DOHH2 (cell line): ENCODE results near the gene C10orf105.

Experiments used
- EZH2phosphoT487 ChIP-seq: fragments of 200-600 bp; sonication (generic); IDR thresholded peaks from 2 replicates; pipeline ENCODE4 v1.6.1; 2017; ENCODE audit warnings: borderline replicate concordance, mild to moderate bottlenecking, antibody characterized with exemption, low read length, moderate library complexity, mixed read lengths
- TF ChIP-seq, protein P1 (sequence below): fragments of 200-600 bp; sonication (generic); IDR thresholded peaks from one replicate; pipeline ENCODE4 v1.5.1; 2014; ENCODE audit warnings: antibody characterized with exemption, mild to moderate bottlenecking, low read depth, low read length; ENCODE audit not compliant: poor library complexity, severe bottlenecking

DNA sequence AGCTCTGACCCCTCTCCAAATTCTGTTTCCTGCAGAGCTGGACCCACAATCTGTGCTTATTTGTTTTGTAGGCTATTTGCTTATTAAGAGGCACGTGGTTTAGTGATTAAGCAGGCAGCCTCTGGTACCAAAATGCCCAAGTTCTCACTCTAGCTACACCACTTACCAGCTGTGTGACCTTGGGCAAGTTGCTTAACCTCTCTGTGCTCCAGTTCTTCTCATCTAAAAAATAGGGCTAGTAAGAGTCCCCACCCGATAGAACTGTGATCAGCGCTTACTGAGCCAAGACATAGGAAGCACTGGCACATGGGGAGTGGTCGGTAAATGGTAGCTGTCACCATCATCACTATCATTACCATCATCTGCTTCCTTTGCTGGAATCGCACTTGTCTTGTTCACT is 20.8 kb downstream of the C10orf105 start:
- TF ChIP-seq, protein P1, sequence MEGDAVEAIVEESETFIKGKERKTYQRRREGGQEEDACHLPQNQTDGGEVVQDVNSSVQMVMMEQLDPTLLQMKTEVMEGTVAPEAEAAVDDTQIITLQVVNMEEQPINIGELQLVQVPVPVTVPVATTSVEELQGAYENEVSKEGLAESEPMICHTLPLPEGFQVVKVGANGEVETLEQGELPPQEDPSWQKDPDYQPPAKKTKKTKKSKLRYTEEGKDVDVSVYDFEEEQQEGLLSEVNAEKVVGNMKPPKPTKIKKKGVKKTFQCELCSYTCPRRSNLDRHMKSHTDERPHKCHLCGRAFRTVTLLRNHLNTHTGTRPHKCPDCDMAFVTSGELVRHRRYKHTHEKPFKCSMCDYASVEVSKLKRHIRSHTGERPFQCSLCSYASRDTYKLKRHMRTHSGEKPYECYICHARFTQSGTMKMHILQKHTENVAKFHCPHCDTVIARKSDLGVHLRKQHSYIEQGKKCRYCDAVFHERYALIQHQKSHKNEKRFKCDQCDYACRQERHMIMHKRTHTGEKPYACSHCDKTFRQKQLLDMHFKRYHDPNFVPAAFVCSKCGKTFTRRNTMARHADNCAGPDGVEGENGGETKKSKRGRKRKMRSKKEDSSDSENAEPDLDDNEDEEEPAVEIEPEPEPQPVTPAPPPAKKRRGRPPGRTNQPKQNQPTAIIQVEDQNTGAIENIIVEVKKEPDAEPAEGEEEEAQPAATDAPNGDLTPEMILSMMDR, result no peak
- TF ChIP-seq EZH2phosphoT487, result no peak
